H9 (cell line): ENCODE measurements around the gene C8G. TPM values are rescaled to one million over a fixed set of nuclear protein-coding genes. Genes with fewer than 3 reads are reported as not detected.

Source experiments
- DNase-seq: peaks from one replicate; pipeline ENCODE4 v3.0.0-alpha.2; 2017
- H2AFZ ChIP-seq: one replicate; pipeline ENCODE4 v1.6.1; 2013; ENCODE audit warnings: mild to moderate bottlenecking, low read length, control low read depth, moderate library complexity
- H2AK5ac ChIP-seq: 2 replicates; pipeline ENCODE4 v1.6.1; 2013; ENCODE audit warnings: low read length, control low read depth, mixed read lengths; ENCODE audit not compliant: insufficient read length
- H2BK120ac ChIP-seq: one replicate; pipeline ENCODE4 v1.6.1; 2013; ENCODE audit warnings: low read depth, mild to moderate bottlenecking, low read length, control low read depth, inconsistent platforms; ENCODE audit not compliant: poor library complexity, severe bottlenecking
- H2BK12ac ChIP-seq: 2 replicates; pipeline ENCODE4 v1.6.1; 2013; ENCODE audit warnings: low read length, control low read depth, mixed read lengths, low read depth; ENCODE audit not compliant: insufficient read length
- H2BK15ac ChIP-seq: 2 replicates; pipeline ENCODE4 v1.6.1; 2013; ENCODE audit warnings: low read depth, low read length, control low read depth
- H2BK20ac ChIP-seq: one replicate; pipeline ENCODE4 v1.6.1; 2013; ENCODE audit warnings: low read depth, mild to moderate bottlenecking, low read length, control low read depth, inconsistent platforms; ENCODE audit not compliant: poor library complexity, severe bottlenecking
- H2BK5ac ChIP-seq: 2 replicates; pipeline ENCODE4 v1.6.1; 2013; ENCODE audit warnings: low read length, control low read depth, mixed read lengths; ENCODE audit not compliant: insufficient read length
- H3K14ac ChIP-seq: 2 replicates; pipeline ENCODE4 v1.6.1; 2013; ENCODE audit warnings: low read length, control low read depth; ENCODE audit not compliant: insufficient read depth
- H3K18ac ChIP-seq: 2 replicates; pipeline ENCODE4 v1.6.1; 2013; ENCODE audit warnings: low read depth, mild to moderate bottlenecking, mixed read lengths, low read length, control low read depth; ENCODE audit not compliant: insufficient read length
- H3K23ac ChIP-seq: 2 replicates; pipeline ENCODE4 v1.6.1; 2013; ENCODE audit warnings: low read length, control low read depth, mixed read lengths, low read depth; ENCODE audit not compliant: insufficient read length
- H3K23me2 ChIP-seq: 2 replicates; pipeline ENCODE4 v1.6.1; 2013; ENCODE audit warnings: low read depth, mild to moderate bottlenecking, mixed read lengths, low read length, control low read depth; ENCODE audit not compliant: insufficient read length, poor library complexity, severe bottlenecking
- H3K27ac ChIP-seq: 2 replicates; pipeline ENCODE4 v1.5.1; 2013; ENCODE audit warnings: low read length, control low read depth, mixed read lengths, low read depth; ENCODE audit not compliant: insufficient read length
- H3K27me3 ChIP-seq: 2 replicates; pipeline ENCODE4 v1.6.1; 2013; ENCODE audit warnings: low read length, control low read depth, inconsistent platforms; ENCODE audit not compliant: insufficient read depth
- H3K4ac ChIP-seq: 2 replicates; pipeline ENCODE4 v1.6.1; 2013; ENCODE audit warnings: low read depth, mild to moderate bottlenecking, control low read depth, inconsistent platforms, low read length, moderate library complexity
- H3K4me1 ChIP-seq: 2 replicates; pipeline ENCODE4 v1.6.1; 2013; ENCODE audit warnings: low read length, control low read depth, inconsistent platforms; ENCODE audit not compliant: insufficient read depth
- H3K4me2 ChIP-seq: 2 replicates; pipeline ENCODE4 v1.6.1; 2013; ENCODE audit warnings: low read length, control low read depth, mixed read lengths; ENCODE audit not compliant: insufficient read length, insufficient read depth
- H3K56ac ChIP-seq: 2 replicates; pipeline ENCODE4 v1.6.1; 2013; ENCODE audit warnings: low read depth, mild to moderate bottlenecking, mixed read lengths, low read length, control low read depth; ENCODE audit not compliant: insufficient read length
- H3K79me1 ChIP-seq: 2 replicates; pipeline ENCODE4 v1.6.1; 2013; ENCODE audit warnings: low read depth, mild to moderate bottlenecking, moderate library complexity, low read length, control low read depth, inconsistent platforms; ENCODE audit not compliant: insufficient read depth, poor library complexity, severe bottlenecking
- H3K79me2 ChIP-seq: 2 replicates; pipeline ENCODE4 v1.6.1; 2013; ENCODE audit warnings: low read length, control low read depth, inconsistent platforms; ENCODE audit not compliant: insufficient read depth
- H3K9ac ChIP-seq: 2 replicates; pipeline ENCODE4 v1.6.1; 2013; ENCODE audit warnings: low read length, control low read depth, mixed read lengths; ENCODE audit not compliant: insufficient read length; ENCODE audit errors: extremely low read depth
- H3K9me3 ChIP-seq: one replicate; pipeline ENCODE4 v1.6.1; 2013; ENCODE audit warnings: low read depth, low read length, inconsistent platforms; ENCODE audit not compliant: control insufficient read depth
- H3T11ph ChIP-seq: one replicate; pipeline ENCODE4 v1.6.1; 2013; ENCODE audit warnings: mild to moderate bottlenecking, low read length, control low read depth, inconsistent platforms
- H4K20me1 ChIP-seq: one replicate; pipeline ENCODE4 v1.6.1; 2013; ENCODE audit not compliant: control insufficient read depth, insufficient read length, insufficient read depth
- H4K5ac ChIP-seq: 2 replicates; pipeline ENCODE4 v1.6.1; 2013; ENCODE audit warnings: low read depth, mild to moderate bottlenecking, mixed read lengths, low read length, control low read depth; ENCODE audit not compliant: insufficient read length
- H4K8ac ChIP-seq: replicated peaks from 2 replicates; pipeline ENCODE4 v1.6.1; 2013; ENCODE audit warnings: low read length, control low read depth, mixed read lengths, low read depth; ENCODE audit not compliant: insufficient read length
- H4K91ac ChIP-seq: 2 replicates; pipeline ENCODE4 v1.6.1; 2013; ENCODE audit warnings: low read depth, mild to moderate bottlenecking, moderate library complexity, mixed read lengths, low read length, control low read depth; ENCODE audit not compliant: insufficient read length
- H3K27ac Mint-ChIP-seq, 3 experiments: 2 replicates in 2 of 3; 3 replicates in 1 of 3; pipeline ENCODE4 v1.8.0; 2020 to 2021; ENCODE audit warnings: mixed read lengths in 3 of 3, mild to moderate bottlenecking in 1 of 3, moderate library complexity in 1 of 3
- H3K27me3 Mint-ChIP-seq: 2 replicates; pipeline ENCODE4 v1.8.0; 2021; ENCODE audit warnings: low read depth, mild to moderate bottlenecking, moderate library complexity, mixed read lengths
- H3K36me3 Mint-ChIP-seq, 3 experiments: 2 replicates in 2 of 3; 3 replicates in 1 of 3; pipeline ENCODE4 v1.8.0; 2020 to 2021; ENCODE audit warnings: low read depth in 3 of 3, mixed read lengths in 3 of 3; ENCODE audit not compliant: insufficient read depth in 1 of 3
- H3K4me1 Mint-ChIP-seq, 2 experiments: 2 replicates each; pipeline ENCODE4 v1.8.0; 2020; ENCODE audit warnings: mixed read lengths in 2 of 2
- H3K4me3 Mint-ChIP-seq, 2 experiments: 2 replicates in 1 of 2; 3 replicates in 1 of 2; pipeline ENCODE4 v1.8.0; 2020 to 2021; ENCODE audit warnings: mild to moderate bottlenecking in 2 of 2, mixed read lengths in 2 of 2, moderate library complexity in 1 of 2
- H3K9me3 Mint-ChIP-seq, 2 experiments: 2 replicates in 1 of 2; 3 replicates in 1 of 2; pipeline ENCODE4 v1.8.0; 2020; ENCODE audit warnings: mild to moderate bottlenecking in 2 of 2, mixed read lengths in 2 of 2, moderate library complexity in 1 of 2
- WGBS: extraction: QIAGEN DNeasy Blood & Tissue Kit; methylation state at CpG from one replicate; pipeline ENCODE4 v1.1.7; 2013; ENCODE audit warnings: missing lambda C conversion rate, low lambda C conversion rate, mixed read lengths; ENCODE audit not compliant: insufficient read length; ENCODE audit errors: extremely low coverage; 5-methylcytosine and 5-hydroxymethylcytosine counted together
- total RNA-seq: library from RNA; stranded (reverse); gene quantifications from 2 replicates; pipeline ENCODE4 v1.2.1, GENCODE V29; 2021
- TF ChIP-seq, protein P1 (sequence below): fragments of 200-600 bp; sonication (generic); conservative IDR thresholded peaks from 3 replicates; pipeline ENCODE4 v1.8.0; 2021; ENCODE audit warnings: antibody characterized with exemption, mild to moderate bottlenecking

Gene C8G
- total RNA-seq, 1 experiment from 2014 or later, result 0.96 TPM

- no peak for DNase-seq
- H2BK5ac ChIP-seq, result no peak overlapping the region
- H2BK20ac ChIP-seq, result no peak overlapping the region
- H4K8ac ChIP-seq, result no peak overlapping the region
- no peaks in the 10 kb centered on the region for H3K79me1 ChIP-seq
- H3K14ac ChIP-seq, result no peak overlapping the region
- H3T11ph ChIP-seq, result no peak overlapping the region
- H4K91ac ChIP-seq, result no peak overlapping the region
- Mint-ChIP-seq H3K9me3 (no peaks in the 10 kb centered on the region), H3K4me1 (peaks cover 8 to 16% of the 10 kb centered on the region in 2 experiments), H3K27ac (peak overlapping the region; percentile 15 to 68 (median 47); a peak in 2 of 7 replicates), H3K27me3 (peaks cover 3% of the 10 kb centered on the region; the same call in 1 of the 2 replicates), H3K4me3 (no peak overlapping the region), H3K36me3 (peaks cover 16 to 71% (median 46%) of the 10 kb centered on the region in 3 experiments)
- no peaks in the 10 kb centered on the region for H3K79me2 ChIP-seq
- H3K4ac ChIP-seq, result no peak overlapping the region
- H4K20me1 ChIP-seq, result no peaks in the 10 kb centered on the region
- H3K4me2 ChIP-seq, result no peak overlapping the region
- H4K5ac ChIP-seq, result no peak overlapping the region
- H2AK5ac ChIP-seq, result no peak overlapping the region
- no peaks in the 10 kb centered on the region for H3K9me3 ChIP-seq
- H2BK15ac ChIP-seq, result no peak overlapping the region
- no peak overlapping the region for H3K56ac ChIP-seq
- no peaks in the 10 kb centered on the region for H3K23me2 ChIP-seq
- no peak overlapping the region for H2AFZ ChIP-seq
- H3K27ac ChIP-seq, result no peak overlapping the region
- no peak overlapping the region for H3K18ac ChIP-seq
- whole genome bisulfite sequencing, result no CpG with 5 or more reads among the region's 8 CpGs
- no peaks in the 10 kb centered on the region; the same call in 1 of the 2 replicates for H3K4me1 ChIP-seq
- H3K27me3 ChIP-seq, result no peaks in the 10 kb centered on the region
- no peak overlapping the region for H2BK120ac ChIP-seq
- no peak overlapping the region for H3K9ac ChIP-seq
- TF ChIP-seq, protein P1, sequence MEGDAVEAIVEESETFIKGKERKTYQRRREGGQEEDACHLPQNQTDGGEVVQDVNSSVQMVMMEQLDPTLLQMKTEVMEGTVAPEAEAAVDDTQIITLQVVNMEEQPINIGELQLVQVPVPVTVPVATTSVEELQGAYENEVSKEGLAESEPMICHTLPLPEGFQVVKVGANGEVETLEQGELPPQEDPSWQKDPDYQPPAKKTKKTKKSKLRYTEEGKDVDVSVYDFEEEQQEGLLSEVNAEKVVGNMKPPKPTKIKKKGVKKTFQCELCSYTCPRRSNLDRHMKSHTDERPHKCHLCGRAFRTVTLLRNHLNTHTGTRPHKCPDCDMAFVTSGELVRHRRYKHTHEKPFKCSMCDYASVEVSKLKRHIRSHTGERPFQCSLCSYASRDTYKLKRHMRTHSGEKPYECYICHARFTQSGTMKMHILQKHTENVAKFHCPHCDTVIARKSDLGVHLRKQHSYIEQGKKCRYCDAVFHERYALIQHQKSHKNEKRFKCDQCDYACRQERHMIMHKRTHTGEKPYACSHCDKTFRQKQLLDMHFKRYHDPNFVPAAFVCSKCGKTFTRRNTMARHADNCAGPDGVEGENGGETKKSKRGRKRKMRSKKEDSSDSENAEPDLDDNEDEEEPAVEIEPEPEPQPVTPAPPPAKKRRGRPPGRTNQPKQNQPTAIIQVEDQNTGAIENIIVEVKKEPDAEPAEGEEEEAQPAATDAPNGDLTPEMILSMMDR, result no peak
- H3K23ac ChIP-seq, result no peak overlapping the region
- H2BK12ac ChIP-seq, result no peak overlapping the region
Measured at GRCh38 chr9:136936645-136937170, 8.3 kb upstream of the C8G start.
